ENCODE results near the gene FBF1.

Gene FBF1

GRCh38 chr17:75891605-75892555 is 49.0 kb downstream of the FBF1 start:
- TF ChIP-seq EZH2phosphoT487 (IDR thresholded peaks at IDR 0.05; ENCODE audit: borderline replicate concordance, low read length) (no peak), CTCF (IDR thresholded peaks at IDR 0.05; ENCODE audit: low read depth, low read length, poor library complexity, severe bottlenecking) (no peak)
- no peaks in the 10 kb centered on the region for H3K9me3 ChIP-seq (ENCODE audit: control insufficient read depth, insufficient read depth, low read length)
- H3K4me2 ChIP-seq (ENCODE audit: low read length) = no peak overlapping the region
- peaks cover 44% of the 10 kb centered on the region for H3K36me3 ChIP-seq (ENCODE audit: control insufficient read depth, low read length)
- H3F3A ChIP-seq (ENCODE audit: control insufficient read depth, insufficient read depth) = peaks cover 5% of the 10 kb centered on the region; the same call in 1 of the 2 replicates
- no peak overlapping the region for H3K27ac ChIP-seq (ENCODE audit: low read depth, low read length)
- no peaks in the 10 kb centered on the region for H3K9me2 ChIP-seq (replicated peaks; ENCODE audit: control insufficient read depth, low read length)
- no peaks in the 10 kb centered on the region for H3K27me3 ChIP-seq (ENCODE audit: control insufficient read depth, low read length)
- H4K20me1 ChIP-seq (ENCODE audit: control insufficient read depth, insufficient read depth, low read depth, low read length) = no peaks in the 10 kb centered on the region
- H3K4me3 ChIP-seq (ENCODE audit: low read length) = no peak overlapping the region
- peaks cover 13% of the 10 kb centered on the region for H3K4me1 ChIP-seq (ENCODE audit: control insufficient read depth, low read length)
- H3K79me2 ChIP-seq (ENCODE audit: control insufficient read depth, low read length) = peaks cover 38% of the 10 kb centered on the region

- Histone ChIP-seq H3K79me2 (ENCODE audit: control insufficient read depth, low read length) (peaks cover 33% of the 10 kb centered on the region), H3K4me2 (ENCODE audit: low read length) (no peak overlapping the region), H3K27me3 (ENCODE audit: control insufficient read depth, low read length) (no peaks in the 10 kb centered on the region), H3K9me3 (ENCODE audit: control insufficient read depth, insufficient read depth, low read length) (no peaks in the 10 kb centered on the region), H3K4me3 (ENCODE audit: low read length) (no peak overlapping the region), H3K4me1 (ENCODE audit: control insufficient read depth, low read length) (peaks cover 13% of the 10 kb centered on the region), H3K9me2 (replicated peaks; ENCODE audit: control insufficient read depth, low read length) (no peaks in the 10 kb centered on the region), H4K20me1 (ENCODE audit: control insufficient read depth, insufficient read depth, low read depth, low read length) (no peaks in the 10 kb centered on the region), H3F3A (ENCODE audit: control insufficient read depth, insufficient read depth) (peaks cover 5% of the 10 kb centered on the region; the same call in 1 of the 2 replicates), H3K27ac (ENCODE audit: low read depth, low read length) (no peak overlapping the region), H3K36me3 (ENCODE audit: control insufficient read depth, low read length) (peaks cover 44% of the 10 kb centered on the region)
- TF ChIP-seq CTCF (IDR thresholded peaks at IDR 0.05; ENCODE audit: low read depth, low read length, poor library complexity, severe bottlenecking) (no peak), EZH2phosphoT487 (IDR thresholded peaks at IDR 0.05; ENCODE audit: borderline replicate concordance, low read length) (no peak)
These were observed 49.7 kb downstream of the FBF1 start for GRCh38 chr17:75891022-75891604.

- no peak overlapping the region for H3K4me2 ChIP-seq (ENCODE audit: low read length)
- no peaks in the 10 kb centered on the region for H3K9me3 ChIP-seq (ENCODE audit: control insufficient read depth, insufficient read depth, low read length)
- H3K9me2 ChIP-seq (replicated peaks; ENCODE audit: control insufficient read depth, low read length) = no peaks in the 10 kb centered on the region
- H3K27ac ChIP-seq (ENCODE audit: low read depth, low read length) = no peak overlapping the region
- peaks cover 3% of the 10 kb centered on the region; the same call in 1 of the 2 replicates for H3K4me1 ChIP-seq (ENCODE audit: control insufficient read depth, low read length)
- no peak overlapping the region for H3K4me3 ChIP-seq (ENCODE audit: low read length)
- no peaks in the 10 kb centered on the region for H3K27me3 ChIP-seq (ENCODE audit: control insufficient read depth, low read length)
- H4K20me1 ChIP-seq (ENCODE audit: control insufficient read depth, insufficient read depth, low read depth, low read length) = no peaks in the 10 kb centered on the region
- H3K36me3 ChIP-seq (ENCODE audit: control insufficient read depth, low read length) = peaks cover 37% of the 10 kb centered on the region
- peaks cover 17% of the 10 kb centered on the region for H3K79me2 ChIP-seq (ENCODE audit: control insufficient read depth, low read length)
- H3F3A ChIP-seq (ENCODE audit: control insufficient read depth, insufficient read depth) = peaks cover 5% of the 10 kb centered on the region; the same call in 1 of the 2 replicates
- TF ChIP-seq EZH2phosphoT487 (IDR thresholded peaks at IDR 0.05; ENCODE audit: borderline replicate concordance, low read length) = no peak
- TF ChIP-seq CTCF (IDR thresholded peaks at IDR 0.05; ENCODE audit: low read depth, low read length, poor library complexity, severe bottlenecking) = no peak
These were observed 51.4 kb downstream of the FBF1 start for GRCh38 chr17:75889454-75889853.
